ENCODE data around the gene ADPRS. TPM values are rescaled to one million over a fixed set of nuclear protein-coding genes. Genes with fewer than 3 reads are reported as not detected.
A peak's percentile ranks its signal among the peaks of the same experiment; 100 is the strongest.

ADPRS gene
- total and polyA plus RNA-seq, 8 donors = 6.1 to 28.8 (median 10.7) TPM

- Histone ChIP-seq H3K4me1 (peaks cover 0 to 3% (median 0%) of the 10 kb centered on the region in 3 donors), H3K27ac (no peak overlapping the region), H3K4me3 (no peak overlapping the region), H3K27me3 (no peaks in the 10 kb centered on the region), H3K36me3 (no peaks in the 10 kb centered on the region), H3K9me3 (no peaks in the 10 kb centered on the region)
- intact Hi-C loops (cut with DNase I) = no loop called here
- WGBS, 2 donors = 71 to 83% methylated on average over 11 of the region's 11 CpGs
- no peak for TF ChIP-seq CTCF (IDR thresholded peaks at IDR 0.05)
- DNase-seq (no peak), ATAC-seq (no peak), FAIRE-seq (no peak)
Measured at GRCh38 chr1:36128126-36128904, 39.6 kb downstream of the ADPRS start.

- Histone ChIP-seq H3K27me3 (no peaks in the 10 kb centered on the region), H3K4me1 (peaks cover 0 to 3% (median 0%) of the 10 kb centered on the region in 3 donors), H3K9me3 (no peaks in the 10 kb centered on the region), H3K27ac (no peak overlapping the region), H3K36me3 (no peaks in the 10 kb centered on the region), H3K4me3 (no peak overlapping the region)
- FAIRE-seq (no peak), ATAC-seq (no peak), DNase-seq (no peak)
- WGBS, 2 donors = 83 to 94% methylated on average over 3 of the region's 3 CpGs
- no peak for TF ChIP-seq CTCF (IDR thresholded peaks at IDR 0.05)
- intact Hi-C loops (cut with DNase I) = no loop called here
Measured at GRCh38 chr1:36128905-36129206, 40.2 kb downstream of the ADPRS start.

- no peaks in the 10 kb centered on the region for H3K9me3 ChIP-seq
- WGBS, 2 donors = 72 to 84% methylated on average over 3 of the region's 3 CpGs
- TF ChIP-seq CTCF (IDR thresholded peaks at IDR 0.05) = no peak
- H3K27me3 ChIP-seq = no peaks in the 10 kb centered on the region
- peaks cover 0 to 3% (median 0%) of the 10 kb centered on the region in 3 donors for H3K4me1 ChIP-seq
- intact Hi-C loops (cut with DNase I) = no loop called here
- ATAC-seq (no peak), DNase-seq (no peak), FAIRE-seq (no peak)
- H3K36me3 ChIP-seq = peaks cover 0 to 10% (median 0%) of the 10 kb centered on the region in 3 donors
- H3K4me3 ChIP-seq = no peak overlapping the region
- no peak overlapping the region for H3K27ac ChIP-seq
Measured at GRCh38 chr1:36132029-36132428, 43.3 kb downstream of the ADPRS start.

GRCh38 chr1:36133484-36133883, 44.8 kb downstream of the ADPRS start:
- Histone ChIP-seq H3K4me1 (peaks cover 0 to 3% (median 0%) of the 10 kb centered on the region in 3 donors), H3K27ac (peak overlapping the region in 2 of 4 donors; percentile 33 to 53), H3K36me3 (peaks cover 0 to 18% (median 4%) of the 10 kb centered on the region in 3 donors), H3K9me3 (no peaks in the 10 kb centered on the region), H3K4me3 (no peak overlapping the region), H3K27me3 (no peaks in the 10 kb centered on the region)
- WGBS, 2 donors = 27 to 33% methylated on average over 3 of the region's 3 CpGs
- ATAC-seq (peak; percentile 92 to 96 (median 93)), FAIRE-seq (no peak), DNase-seq (peak; percentile 77 to 95 (median 88))
- no peak for TF ChIP-seq CTCF (IDR thresholded peaks at IDR 0.05)
- intact Hi-C loops (cut with DNase I) = no loop called here

- ATAC-seq = peak in 1 of 4 donors; percentile 2
- Histone ChIP-seq H3K4me3 (no peak overlapping the region), H3K36me3 (peaks cover 0 to 18% (median 4%) of the 10 kb centered on the region in 3 donors), H3K9me3 (no peaks in the 10 kb centered on the region), H3K27me3 (no peaks in the 10 kb centered on the region), H3K4me1 (peaks cover 0 to 3% (median 0%) of the 10 kb centered on the region in 3 donors), H3K27ac (peak overlapping the region in 3 of 4 donors; percentile 5 to 53 (median 33))
- FAIRE-seq = no peak
- DNase-seq = no peak
- intact Hi-C loops (cut with DNase I) = no loop called here
- 43 to 56% methylated on average over 6 of the region's 6 CpGs for WGBS, 2 donors
- TF ChIP-seq CTCF (IDR thresholded peaks at IDR 0.05) = no peak
Measured at GRCh38 chr1:36134031-36134430, 45.3 kb downstream of the ADPRS start.
